Stomach (tissue), 9 donors: Measurements from ENCODE around the gene SEMA4D. TPM values are rescaled to one million over a fixed set of nuclear protein-coding genes. Genes with fewer than 3 reads are reported as not detected.
A peak's percentile ranks its signal among the peaks of the same experiment; 100 is the strongest.

Source experiments
- DNase-seq, 2 donors: peaks; one replicate each; pipeline versions ENCODE4 v3.0.0 to v3.0.0-alpha.2; 2013 to 2019
- H3K27ac ChIP-seq, 5 donors: fragments of 200-600 bp in 4 of 5; sonication (generic) in 4 of 5; one replicate each; pipeline ENCODE4 v1.5.1; 2013 to 2019; ENCODE audit warnings: mild to moderate bottlenecking in 1 of 5, moderate library complexity in 1 of 5
- H3K27me3 ChIP-seq, 3 donors: fragments of 200-600 bp; sonication (generic); one replicate each; pipeline ENCODE4 v1.5.1; 2017 to 2019; ENCODE audit warnings: mixed run types in 1 of 3
- H3K36me3 ChIP-seq, 4 donors: fragments of 200-600 bp; sonication (generic); 1 replicate in 3 of 4; 2 replicates in 1 of 4; pipeline ENCODE4 v1.5.1; 2016 to 2019
- H3K4me1 ChIP-seq, 4 donors: fragments of 200-600 bp; sonication (generic); one replicate each; pipeline ENCODE4 v1.5.1; 2016 to 2019
- H3K4me3 ChIP-seq, 4 donors: fragments of 200-600 bp; sonication (generic) in 3 of 4; one replicate each; pipeline ENCODE4 v1.5.1; 2016 to 2019; ENCODE audit warnings: mild to moderate bottlenecking in 1 of 4
- H3K9me3 ChIP-seq, 4 donors: fragments of 200-600 bp; sonication (generic); one replicate each; pipeline ENCODE4 v1.5.1; 2016 to 2019
- CTCF ChIP-seq, 7 experiments: fragments of 450-650 bp in 4 of 7; fragments of 200-600 bp in 3 of 7; sonication (generic) in 3 of 7; IDR thresholded peaks; one replicate each; pipeline ENCODE4 v1.5.1; 2016 to 2019; ENCODE audit warnings: antibody characterized with exemption in 7 of 7, control low read depth in 2 of 7, mild to moderate bottlenecking in 1 of 7
- EP300 ChIP-seq: sonication (generic); formaldehyde crosslinking; IDR thresholded peaks from one replicate; pipeline ENCODE4 v1.6.1; 2017; ENCODE audit warnings: antibody characterized with exemption
- POLR2A ChIP-seq, 4 donors: fragments of 450-650 bp; IDR thresholded peaks; one replicate each; pipeline ENCODE4 v1.6.1; 2016; ENCODE audit warnings: antibody characterized with exemption in 4 of 4, control low read depth in 2 of 4, mild to moderate bottlenecking in 1 of 4, moderate library complexity in 1 of 4
- POLR2AphosphoS5 ChIP-seq, 3 donors: sonication (generic); formaldehyde crosslinking; IDR thresholded peaks; one replicate each; pipeline ENCODE4 v1.6.1; 2016; ENCODE audit warnings: antibody characterized with exemption in 3 of 3
- WGBS, 5 donors: extraction: QIAGEN DNeasy Blood & Tissue Kit in 3 of 5; methylation state at CpG; one replicate each; pipeline versions ENCODE4 v1.1.5 to v1.1.7; 2013 to 2018; 5-methylcytosine and 5-hydroxymethylcytosine counted together
- intact Hi-C: fragments of 100-400 bp; cut with DNase I; formaldehyde crosslinking; loops from one replicate; pipeline ENCODE4 v1.15.1; 2023; ENCODE audit warnings: low total_unique reads
- polyA plus RNA-seq, 3 donors: library from polyadenylated mRNA; stranded (reverse); fragments of 200-250 nt; gene quantifications; one replicate each; pipeline ENCODE4 v1.2.3, GENCODE V29; 2013
- total RNA-seq, 5 donors: library from RNA; depleted of rRNA; stranded (reverse); fragments of >200 nt; gene quantifications; one replicate each; pipeline versions ENCODE4 v1.1.0 to v1.2.3, GENCODE V29; 2014 to 2016
- donor health status: healthy with polysubstance abuse.
- donor health status: Bipolar disorder and iron deficiency.
- donor health status: healthy.

SEMA4D gene
- total and polyA plus RNA-seq, 8 donors = 4.9 to 43.3 (median 12.5) TPM

GRCh38 chr9:89352874-89353649, 144.9 kb downstream of the SEMA4D start:
- peaks cover 71 to 100% (median 100%) of the 10 kb centered on the region in 4 donors for H3K36me3 ChIP-seq
- DNase-seq = no peak
- peak overlapping the region in 1 of 5 donors; percentile 0 for H3K27ac ChIP-seq
- intact Hi-C loops = no loop called here
- H3K4me3 ChIP-seq = no peak overlapping the region
- H3K9me3 ChIP-seq = no peaks in the 10 kb centered on the region
- peaks cover 0 to 25% (median 5%) of the 10 kb centered on the region in 4 donors for H3K4me1 ChIP-seq
- WGBS, 5 donors = 88 to 95% (median 90%) methylated on average over 6 to 8 of the region's 8 CpGs
- TF ChIP-seq POLR2AphosphoS5 (IDR thresholded peaks at IDR 0.05) = no peak
- no peak for TF ChIP-seq POLR2A (IDR thresholded peaks at IDR 0.05)
- no peak for TF ChIP-seq CTCF (IDR thresholded peaks at IDR 0.05)
- TF ChIP-seq EP300 = no peak
- no peaks in the 10 kb centered on the region for H3K27me3 ChIP-seq

- no peaks in the 10 kb centered on the region for H3K9me3 ChIP-seq
- TF ChIP-seq EP300 (no peak), POLR2A (IDR thresholded peaks at IDR 0.05) (no peak), POLR2AphosphoS5 (IDR thresholded peaks at IDR 0.05) (no peak), CTCF (IDR thresholded peaks at IDR 0.05) (no peak)
- no peak overlapping the region for H3K4me3 ChIP-seq
- H3K36me3 ChIP-seq = peaks cover 70 to 100% (median 100%) of the 10 kb centered on the region in 4 donors
- WGBS, 5 donors = 47 to 65% (median 58%) methylated on average over 3 of the region's 3 CpGs
- peaks cover 0 to 25% (median 5%) of the 10 kb centered on the region in 4 donors for H3K4me1 ChIP-seq
- intact Hi-C loops = no loop called here
- DNase-seq = no peak
- H3K27me3 ChIP-seq = no peaks in the 10 kb centered on the region
- H3K27ac ChIP-seq = peak overlapping the region in 1 of 5 donors; percentile 0
These were observed 145.5 kb downstream of the SEMA4D start for GRCh38 chr9:89352451-89352850.

- peaks cover 0 to 25% (median 5%) of the 10 kb centered on the region in 4 donors for H3K4me1 ChIP-seq
- no peaks in the 10 kb centered on the region for H3K27me3 ChIP-seq
- WGBS, 5 donors = 94 to 98% (median 96%) methylated on average over 6 of the region's 6 CpGs
- no peak for DNase-seq
- no peak overlapping the region for H3K27ac ChIP-seq
- H3K9me3 ChIP-seq = no peaks in the 10 kb centered on the region
- H3K36me3 ChIP-seq = peaks cover 69 to 100% (median 100%) of the 10 kb centered on the region in 4 donors
- intact Hi-C loops = no loop called here
- no peak for TF ChIP-seq POLR2A (IDR thresholded peaks at IDR 0.05)
- TF ChIP-seq CTCF (IDR thresholded peaks at IDR 0.05) = no peak
- TF ChIP-seq POLR2AphosphoS5 (IDR thresholded peaks at IDR 0.05) = no peak
- no peak overlapping the region for H3K4me3 ChIP-seq
These were observed 146.2 kb downstream of the SEMA4D start for GRCh38 chr9:89351584-89352300.

- Histone ChIP-seq H3K4me3 (no peak overlapping the region), H3K4me1 (peaks cover 0 to 25% (median 5%) of the 10 kb centered on the region in 4 donors), H3K9me3 (no peaks in the 10 kb centered on the region), H3K27ac (no peak overlapping the region), H3K27me3 (no peaks in the 10 kb centered on the region), H3K36me3 (peaks cover 65 to 100% (median 100%) of the 10 kb centered on the region in 4 donors)
- intact Hi-C loops = no loop called here
- 54 to 78% (median 70%) methylated on average over 2 of the region's 2 CpGs for WGBS, 5 donors
- TF ChIP-seq POLR2AphosphoS5 (IDR thresholded peaks at IDR 0.05) (no peak), POLR2A (IDR thresholded peaks at IDR 0.05) (no peak), EP300 (no peak), CTCF (IDR thresholded peaks at IDR 0.05) (no peak)
- no peak for DNase-seq
These were observed 146.8 kb downstream of the SEMA4D start for GRCh38 chr9:89350988-89351557.
